HepG2 (cell line): ENCODE measurements around the gene NPHP3. TPM values are rescaled to one million over a fixed set of nuclear protein-coding genes. Genes with fewer than 3 reads are reported as not detected.
A peak's percentile ranks its signal among the peaks of the same experiment; 100 is the strongest.

ENCODE experiments used
- AGO2 ChIP-seq: fragments of 200-400 bp; formaldehyde crosslinking; optimal IDR thresholded peaks from 2 replicates; pipeline ENCODE3; 2017; ENCODE audit warnings: mild to moderate bottlenecking, low read depth, low read length, moderate library complexity
- ARNTL ChIP-seq: sonication (generic); formaldehyde crosslinking; IDR thresholded peaks from 2 replicates; pipeline ENCODE4 v1.4.0; 2020; ENCODE audit warnings: mild to moderate bottlenecking, missing genetic modification reagents
- BORCS8-MEF2B ChIP-seq: sonication (generic); formaldehyde crosslinking; IDR thresholded peaks from 2 replicates; pipeline ENCODE4 v1.8.0; 2022; ENCODE audit warnings: mild to moderate bottlenecking, missing genetic modification reagents
- CEBPG ChIP-seq: IDR thresholded peaks from 2 replicates; pipeline ENCODE4 v1.6.1; 2016
- CHCHD3 ChIP-seq: sonication (generic); formaldehyde crosslinking; IDR thresholded peaks from 2 replicates; pipeline ENCODE4 v1.8.0; 2022; ENCODE audit warnings: mild to moderate bottlenecking, missing genetic modification reagents, moderate library complexity
- GTF2F1 ChIP-seq: fragments of 150-350 bp; IDR thresholded peaks from 2 replicates; pipeline ENCODE4 v1.6.1; 2014; ENCODE audit warnings: low read length
- MAFF ChIP-seq: IDR thresholded peaks from 2 replicates; pipeline ENCODE4 v1.6.1; 2011; ENCODE audit warnings: low read depth, low read length, improper control_type of control experiment
- NRL ChIP-seq: sonication (generic); formaldehyde crosslinking; IDR thresholded peaks from 2 replicates; pipeline ENCODE4 v1.5.0; 2020; ENCODE audit warnings: missing genetic modification reagents, mild to moderate bottlenecking, moderate library complexity, borderline replicate concordance
- PTBP1 ChIP-seq: fragments of 200-400 bp; formaldehyde crosslinking; IDR thresholded peaks from 2 replicates; pipeline ENCODE4 v1.6.1; 2018; ENCODE audit warnings: low read length, low read depth; ENCODE audit not compliant: poor library complexity, severe bottlenecking
- RBM22 ChIP-seq: fragments of 200-400 bp; formaldehyde crosslinking; optimal IDR thresholded peaks from 2 replicates; pipeline ENCODE3; 2017; ENCODE audit warnings: mild to moderate bottlenecking, low read length, moderate library complexity
- SMARCC2 ChIP-seq: fragments of 450-650 bp; IDR thresholded peaks from 2 replicates; pipeline ENCODE4 v1.6.1; 2017; ENCODE audit warnings: antibody characterized with exemption, mild to moderate bottlenecking
- SYNCRIP ChIP-seq: fragments of 200-400 bp; formaldehyde crosslinking; IDR thresholded peaks from 2 replicates; pipeline ENCODE4 v1.6.1; 2018; ENCODE audit warnings: mild to moderate bottlenecking, low read depth, low read length; ENCODE audit not compliant: insufficient read depth
- ZFP41 ChIP-seq: sonication (generic); formaldehyde crosslinking; IDR thresholded peaks from 2 replicates; pipeline ENCODE4 v1.4.0; 2020; ENCODE audit warnings: mild to moderate bottlenecking, missing genetic modification reagents, borderline replicate concordance
- ZNF264 ChIP-seq: sonication (generic); formaldehyde crosslinking; IDR thresholded peaks from 2 replicates; pipeline ENCODE4 v1.4.0; 2020; ENCODE audit warnings: missing genetic modification reagents
- ZNF274 ChIP-seq: sonication (generic); formaldehyde crosslinking; IDR thresholded peaks from 2 replicates; pipeline ENCODE4 v1.5.1; 2020; ENCODE audit warnings: mild to moderate bottlenecking, missing genetic modification reagents
- ZNF335 ChIP-seq: sonication (generic); formaldehyde crosslinking; IDR thresholded peaks from 2 replicates; pipeline ENCODE4 v1.4.0; 2020; ENCODE audit warnings: missing genetic modification reagents
- ZNF441 ChIP-seq: sonication (generic); formaldehyde crosslinking; IDR thresholded peaks from 2 replicates; pipeline ENCODE4 v1.7.0; 2021; ENCODE audit warnings: missing genetic modification reagents, borderline replicate concordance
- ZNF670 ChIP-seq: sonication (generic); formaldehyde crosslinking; IDR thresholded peaks from 2 replicates; pipeline ENCODE4 v1.8.0; 2022; ENCODE audit warnings: mild to moderate bottlenecking, missing genetic modification reagents, borderline replicate concordance
- ZNF766 ChIP-seq: sonication (generic); formaldehyde crosslinking; IDR thresholded peaks from 2 replicates; pipeline ENCODE4 v1.5.0; 2020; ENCODE audit warnings: missing genetic modification reagents, borderline replicate concordance
- ZNF841 ChIP-seq: sonication (generic); formaldehyde crosslinking; IDR thresholded peaks from 2 replicates; pipeline ENCODE4 v1.8.1; 2023; ENCODE audit warnings: missing genetic modification reagents, borderline replicate concordance
- ZSCAN31 ChIP-seq: sonication (generic); formaldehyde crosslinking; IDR thresholded peaks from 2 replicates; pipeline ENCODE4 v1.5.0; 2020; ENCODE audit warnings: low read depth, mild to moderate bottlenecking, missing genetic modification reagents
- polyA plus RNA-seq, 8 experiments: library from polyadenylated mRNA; depleted of rRNA in 3 of 8; stranded (reverse) in 7 of 8; unstranded in 1 of 8; fragments of >200 nt; fragmentation: Illumina TruSeq in 4 of 8; extraction: Trizol in 4 of 8; gene quantifications; 2 replicates each; pipeline versions ENCODE4 v1.2.1 to v1.2.3, GENCODE V29; 2011 to 2016; ENCODE audit warnings: low read depth in 4 of 8, missing spikeins in 1 of 8, mixed read lengths in 1 of 8; ENCODE audit not compliant: insufficient read depth in 1 of 8
- total RNA-seq, 5 experiments: library from RNA; depleted of rRNA; stranded (reverse); fragments of >200 nt; fragmentation: Illumina TruSeq; extraction: Trizol; gene quantifications; 2 replicates each; pipeline ENCODE4 v1.2.3, GENCODE V29; 2016; ENCODE audit warnings: low read depth in 1 of 5
- TF ChIP-seq, protein P1 (sequence below): sonication (generic); formaldehyde crosslinking; IDR thresholded peaks from 2 replicates; pipeline ENCODE4 v1.8.1; 2023; ENCODE audit warnings: mild to moderate bottlenecking, missing genetic modification reagents
- TF ChIP-seq, protein P2 (sequence below), 2 experiments: fragments of 450-650 bp in 1 of 2; sonication (generic) in 1 of 2; formaldehyde crosslinking; IDR thresholded peaks; 2 replicates each; pipeline versions ENCODE4 v1.5.0 to v1.8.0; 2020 to 2022; ENCODE audit warnings: mild to moderate bottlenecking in 1 of 2, missing genetic modification reagents in 1 of 2

The NPHP3 gene
- total and polyA plus RNA-seq, 2 of the 13 experiments (the other 11 are each of a cell fraction or from before 2014, with no cell fraction given), result 11.0 to 20.2 TPM

DNA sequence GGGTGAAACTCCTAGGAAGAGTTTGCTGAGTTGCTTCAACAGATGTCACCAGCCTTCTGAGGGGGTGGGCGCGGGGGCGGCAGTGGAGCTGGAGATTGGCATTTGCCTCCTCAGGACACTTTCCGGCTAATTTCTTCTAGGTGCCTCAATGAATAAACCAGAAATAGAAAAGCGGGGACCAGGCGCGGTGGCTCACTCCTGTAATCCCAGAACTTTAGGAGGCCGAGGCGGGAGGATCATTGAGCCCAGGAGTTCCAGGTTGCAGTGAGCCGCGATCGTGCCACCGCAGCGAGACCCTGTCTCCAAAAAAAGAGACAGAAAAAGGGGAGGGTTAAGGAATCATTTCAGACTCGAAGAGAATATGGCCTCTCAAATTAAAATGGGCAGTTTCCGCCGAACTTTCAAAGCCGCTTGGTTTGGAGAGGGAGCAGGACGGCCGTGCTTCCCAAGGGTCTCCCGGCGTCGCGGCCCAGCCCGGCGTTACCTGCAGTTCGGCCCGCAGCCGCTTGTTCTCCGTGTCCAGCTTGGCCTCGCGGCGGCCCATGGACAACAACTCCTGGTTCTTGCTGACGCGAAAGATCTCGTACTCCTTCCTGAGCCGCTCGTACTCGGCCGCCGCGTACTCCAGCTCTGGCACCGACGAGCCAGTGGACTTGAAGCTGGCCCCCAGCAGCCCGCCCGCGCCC lies 587 bp downstream of the NPHP3 start (continued):
- TF ChIP-seq MAFF, result no peak
- peak; percentile 71; the same call in 1 of the 2 replicates for TF ChIP-seq BORCS8-MEF2B (CRISPR knock-in tag)
- TF ChIP-seq ZNF264 (CRISPR knock-in tag), result no peak
- TF ChIP-seq ARNTL (CRISPR knock-in tag), result no peak
- TF ChIP-seq ZFP41, result no peak
- no peak for TF ChIP-seq NRL (CRISPR knock-in tag)
- TF ChIP-seq ZNF441 (CRISPR knock-in tag), result no peak
- TF ChIP-seq AGO2, result peak; percentile 47
- TF ChIP-seq SYNCRIP, result no peak
- no peak for TF ChIP-seq RBM22
- peak; percentile 66; the same call in 1 of the 2 replicates for TF ChIP-seq ZSCAN31 (CRISPR knock-in tag)
- TF ChIP-seq, protein P1, sequence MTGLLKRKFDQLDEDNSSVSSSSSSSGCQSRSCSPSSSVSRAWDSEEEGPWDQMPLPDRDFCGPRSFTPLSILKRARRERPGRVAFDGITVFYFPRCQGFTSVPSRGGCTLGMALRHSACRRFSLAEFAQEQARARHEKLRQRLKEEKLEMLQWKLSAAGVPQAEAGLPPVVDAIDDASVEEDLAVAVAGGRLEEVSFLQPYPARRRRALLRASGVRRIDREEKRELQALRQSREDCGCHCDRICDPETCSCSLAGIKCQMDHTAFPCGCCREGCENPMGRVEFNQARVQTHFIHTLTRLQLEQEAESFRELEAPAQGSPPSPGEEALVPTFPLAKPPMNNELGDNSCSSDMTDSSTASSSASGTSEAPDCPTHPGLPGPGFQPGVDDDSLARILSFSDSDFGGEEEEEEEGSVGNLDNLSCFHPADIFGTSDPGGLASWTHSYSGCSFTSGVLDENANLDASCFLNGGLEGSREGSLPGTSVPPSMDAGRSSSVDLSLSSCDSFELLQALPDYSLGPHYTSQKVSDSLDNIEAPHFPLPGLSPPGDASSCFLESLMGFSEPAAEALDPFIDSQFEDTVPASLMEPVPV (CRISPR knock-in tag), result 0 out of 2 replicates have a peak, but pooled peaks have one; percentile 52
- peak; percentile 35; the same call in 1 of the 2 replicates for TF ChIP-seq ZNF670 (CRISPR knock-in tag)
- no peak for TF ChIP-seq PTBP1
- TF ChIP-seq CHCHD3 (CRISPR knock-in tag), result 0 out of 2 replicates have a peak, but pooled peaks have one; percentile 12
- no peak for TF ChIP-seq ZNF841 (CRISPR knock-in tag)
- TF ChIP-seq SMARCC2, result no peak
- no peak for TF ChIP-seq ZNF274 (CRISPR knock-in tag)
- no peak for TF ChIP-seq CEBPG (CRISPR knock-in tag)
- no peak for TF ChIP-seq GTF2F1
- 0 out of 2 replicates have a peak, but pooled peaks have one; percentile 15 for TF ChIP-seq ZNF766
- TF ChIP-seq, protein P2, sequence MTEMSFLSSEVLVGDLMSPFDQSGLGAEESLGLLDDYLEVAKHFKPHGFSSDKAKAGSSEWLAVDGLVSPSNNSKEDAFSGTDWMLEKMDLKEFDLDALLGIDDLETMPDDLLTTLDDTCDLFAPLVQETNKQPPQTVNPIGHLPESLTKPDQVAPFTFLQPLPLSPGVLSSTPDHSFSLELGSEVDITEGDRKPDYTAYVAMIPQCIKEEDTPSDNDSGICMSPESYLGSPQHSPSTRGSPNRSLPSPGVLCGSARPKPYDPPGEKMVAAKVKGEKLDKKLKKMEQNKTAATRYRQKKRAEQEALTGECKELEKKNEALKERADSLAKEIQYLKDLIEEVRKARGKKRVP (CRISPR knock-in tag; IDR thresholded peaks at IDR 0.05), result no peak
- TF ChIP-seq ZNF335 (CRISPR knock-in tag), result no peak
